GM19239 (cell line): Measurements from ENCODE around the gene NPHS1.

ENCODE experiments used
- DNase-seq: peaks from one replicate; pipeline ENCODE4 v3.0.0; 2011; ENCODE audit warnings: low spot score; ENCODE audit not compliant: insufficient read length
- FAIRE-seq: peaks from 2 replicates; lab custom pipeline; 2011; peaks lifted over from hg19 to GRCh38; lab: Jason Lieb, UNC

The NPHS1 gene

DNA sequence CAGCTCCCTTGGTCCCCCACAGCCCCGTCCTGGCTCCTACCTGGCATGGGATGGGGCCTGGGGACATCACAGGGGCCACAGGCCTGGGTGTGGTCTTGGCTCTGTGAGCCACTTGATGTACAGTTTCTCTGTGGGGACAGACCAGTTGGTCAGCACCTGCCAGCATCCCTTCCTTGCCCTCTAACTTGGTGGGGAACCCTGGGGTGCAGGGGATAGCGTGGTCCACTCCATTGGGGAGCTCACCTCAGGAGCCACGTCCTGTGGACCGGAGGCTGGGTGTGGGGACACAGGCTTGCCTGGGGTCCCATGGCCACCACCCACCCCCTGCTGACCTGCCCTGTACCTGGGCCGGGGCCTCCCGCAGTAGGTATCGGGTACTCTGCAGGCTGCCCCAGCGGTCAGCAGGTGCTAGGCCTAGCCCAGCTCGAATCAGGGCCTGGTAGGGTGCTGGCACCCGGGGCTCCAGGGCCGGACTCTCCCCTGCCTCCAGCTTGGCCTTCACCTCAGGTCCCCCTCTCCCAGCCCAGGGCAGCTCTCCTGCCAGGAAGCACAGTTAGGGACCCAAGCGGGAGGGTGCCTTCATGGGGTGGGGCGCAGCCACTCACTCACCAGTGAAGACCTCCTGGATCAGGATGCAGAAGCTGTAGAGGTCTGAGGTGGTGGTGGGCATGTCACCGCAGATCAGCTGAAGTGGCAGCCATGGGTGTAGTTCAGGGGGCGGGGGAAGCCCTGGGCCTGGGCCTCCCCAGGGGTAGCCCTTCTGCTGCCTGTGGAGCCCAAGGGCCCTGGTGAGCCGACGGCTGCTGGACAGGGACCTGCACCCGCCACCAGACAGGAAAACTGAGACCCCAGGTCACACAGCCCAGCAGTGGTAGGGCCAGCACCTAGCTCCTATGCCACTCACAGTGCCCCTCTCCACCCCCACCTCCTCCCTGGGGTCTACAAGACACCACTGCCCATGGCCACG, 62.0 kb downstream of the NPHS1 start:
- DNase-seq (no peak), FAIRE-seq (no peak)

GRCh38 chr19:35789195-35789977, 62.9 kb downstream of the NPHS1 start:
- FAIRE-seq = no peak

GRCh38 chr19:35788205-35788960, 63.9 kb downstream of the NPHS1 start:
- FAIRE-seq = no peak
- DNase-seq = no peak

More at GRCh38 chr19:35789195-35789977, 62.9 kb downstream of the NPHS1 start:
- no peak for DNase-seq

DNA sequence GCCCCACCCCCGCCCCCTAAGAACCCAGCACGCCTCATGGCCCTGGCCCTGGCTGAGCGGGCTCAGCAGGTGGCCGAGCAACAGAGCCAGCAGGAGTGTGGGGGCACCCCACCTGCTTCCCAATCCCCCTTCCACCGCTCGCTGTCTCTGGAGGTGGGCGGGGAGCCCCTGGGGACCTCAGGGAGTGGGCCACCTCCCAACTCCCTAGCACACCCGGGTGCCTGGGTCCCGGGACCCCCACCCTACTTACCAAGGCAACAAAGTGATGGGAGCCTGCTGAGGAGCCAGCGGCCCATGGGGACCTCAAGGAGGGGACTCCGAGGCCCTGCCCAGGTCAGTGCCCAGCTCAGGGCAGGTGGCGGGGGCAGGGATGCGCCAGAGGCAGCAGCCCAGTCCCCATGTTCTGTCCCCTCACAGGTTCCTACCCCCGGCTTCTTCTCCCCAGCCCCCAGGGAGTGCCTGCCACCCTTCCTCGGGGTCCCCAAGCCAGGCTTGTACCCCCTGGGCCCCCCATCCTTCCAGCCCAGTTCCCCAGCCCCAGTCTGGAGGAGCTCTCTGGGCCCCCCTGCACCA, 65.0 kb downstream of the NPHS1 start:
- FAIRE-seq = no peak
- DNase-seq = no peak

DNA sequence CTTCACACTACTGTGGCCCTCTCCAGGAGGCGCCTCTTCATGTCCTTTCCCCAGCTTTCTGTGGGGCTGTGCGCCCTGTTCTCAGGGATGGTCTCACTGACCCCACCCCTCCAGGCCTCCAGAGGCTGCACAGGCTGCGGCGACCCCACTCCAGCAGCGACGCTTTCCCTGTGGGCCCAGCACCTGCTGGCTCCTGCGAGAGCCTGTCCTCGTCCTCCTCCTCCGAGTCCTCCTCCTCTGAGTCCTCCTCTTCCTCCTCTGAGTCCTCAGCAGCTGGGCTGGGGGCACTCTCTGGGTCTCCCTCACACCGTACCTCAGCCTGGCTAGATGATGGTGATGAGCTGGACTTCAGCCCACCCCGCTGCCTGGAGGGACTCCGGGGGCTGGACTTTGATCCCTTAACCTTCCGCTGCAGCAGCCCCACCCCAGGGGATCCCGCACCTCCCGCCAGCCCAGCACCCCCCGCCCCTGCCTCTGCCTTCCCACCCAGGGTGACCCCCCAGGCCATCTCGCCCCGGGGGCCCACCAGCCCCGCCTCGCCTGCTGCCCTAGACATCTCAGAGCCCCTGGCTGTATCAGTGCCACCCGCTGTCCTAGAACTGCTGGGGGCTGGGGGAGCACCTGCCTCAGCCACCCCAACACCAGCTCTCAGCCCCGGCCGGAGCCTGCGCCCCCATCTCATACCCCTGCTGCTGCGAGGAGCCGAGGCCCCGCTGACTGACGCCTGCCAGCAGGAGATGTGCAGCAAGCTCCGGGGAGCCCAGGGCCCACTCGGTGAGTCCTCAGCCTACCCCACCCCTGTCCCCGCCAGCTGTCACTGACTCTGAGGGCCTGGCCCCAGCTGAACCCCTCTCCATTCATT, 65.8 kb downstream of the NPHS1 start:
- FAIRE-seq = no peak

DNA sequence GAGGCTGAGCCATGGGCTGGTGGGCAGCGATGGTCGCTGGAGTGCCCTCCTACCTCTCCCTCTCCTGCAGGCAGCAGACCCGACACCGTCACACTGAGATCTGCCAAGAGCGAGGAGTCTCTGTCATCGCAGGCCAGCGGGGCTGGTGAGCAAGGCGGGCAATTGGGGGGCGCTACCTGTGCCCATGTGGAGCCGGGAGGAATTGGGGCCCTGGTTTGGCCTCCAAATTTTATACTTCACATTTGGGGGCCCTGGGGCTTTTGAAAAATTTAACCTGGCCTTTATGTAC, 67.0 kb downstream of the NPHS1 start:
- FAIRE-seq (no peak), DNase-seq (no peak)

More for the DNA sequence above, 65.8 kb downstream of the NPHS1 start:
- no peak for DNase-seq

DNA sequence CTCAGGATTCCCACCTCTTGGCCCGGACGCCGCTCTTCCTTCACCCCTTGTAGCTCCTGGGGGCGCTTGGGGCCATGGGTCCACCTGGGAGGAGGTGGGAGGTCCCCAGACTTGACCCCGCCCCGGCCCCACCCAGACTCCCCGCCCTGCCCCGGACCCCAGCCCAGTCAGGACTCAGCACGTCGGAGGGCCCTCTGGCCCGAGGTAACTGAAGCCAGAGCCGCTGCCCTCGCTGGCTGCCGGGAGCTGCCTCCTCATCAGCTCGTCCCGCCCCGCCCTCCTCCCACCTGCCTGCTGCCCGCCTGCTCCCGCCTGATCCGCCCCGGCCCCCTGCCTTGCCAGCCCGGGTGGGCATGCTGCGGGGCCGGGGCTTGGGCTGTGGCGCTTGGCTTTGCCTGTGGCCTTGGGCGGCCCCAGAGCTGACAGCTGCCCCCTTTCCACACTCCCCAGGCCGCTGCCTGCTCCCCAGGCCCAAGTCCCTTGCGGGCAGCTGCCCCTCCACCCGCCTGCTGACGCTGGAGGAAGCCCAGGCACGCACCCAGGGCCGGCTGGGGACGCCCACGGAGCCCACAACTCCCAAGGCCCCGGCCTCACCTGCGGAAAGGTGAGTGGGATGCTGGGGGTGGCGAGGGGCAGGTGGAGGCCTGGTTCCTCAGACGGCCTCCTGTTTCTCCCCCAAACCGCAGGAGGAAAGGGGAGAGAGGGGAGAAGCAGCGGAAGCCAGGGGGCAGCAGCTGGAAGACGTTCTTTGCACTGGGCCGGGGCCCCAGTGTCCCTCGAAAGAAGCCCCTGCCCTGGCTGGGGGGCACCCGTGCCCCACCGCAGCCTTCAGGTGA, 67.6 kb downstream of the NPHS1 start:
- no peak for FAIRE-seq

DNA sequence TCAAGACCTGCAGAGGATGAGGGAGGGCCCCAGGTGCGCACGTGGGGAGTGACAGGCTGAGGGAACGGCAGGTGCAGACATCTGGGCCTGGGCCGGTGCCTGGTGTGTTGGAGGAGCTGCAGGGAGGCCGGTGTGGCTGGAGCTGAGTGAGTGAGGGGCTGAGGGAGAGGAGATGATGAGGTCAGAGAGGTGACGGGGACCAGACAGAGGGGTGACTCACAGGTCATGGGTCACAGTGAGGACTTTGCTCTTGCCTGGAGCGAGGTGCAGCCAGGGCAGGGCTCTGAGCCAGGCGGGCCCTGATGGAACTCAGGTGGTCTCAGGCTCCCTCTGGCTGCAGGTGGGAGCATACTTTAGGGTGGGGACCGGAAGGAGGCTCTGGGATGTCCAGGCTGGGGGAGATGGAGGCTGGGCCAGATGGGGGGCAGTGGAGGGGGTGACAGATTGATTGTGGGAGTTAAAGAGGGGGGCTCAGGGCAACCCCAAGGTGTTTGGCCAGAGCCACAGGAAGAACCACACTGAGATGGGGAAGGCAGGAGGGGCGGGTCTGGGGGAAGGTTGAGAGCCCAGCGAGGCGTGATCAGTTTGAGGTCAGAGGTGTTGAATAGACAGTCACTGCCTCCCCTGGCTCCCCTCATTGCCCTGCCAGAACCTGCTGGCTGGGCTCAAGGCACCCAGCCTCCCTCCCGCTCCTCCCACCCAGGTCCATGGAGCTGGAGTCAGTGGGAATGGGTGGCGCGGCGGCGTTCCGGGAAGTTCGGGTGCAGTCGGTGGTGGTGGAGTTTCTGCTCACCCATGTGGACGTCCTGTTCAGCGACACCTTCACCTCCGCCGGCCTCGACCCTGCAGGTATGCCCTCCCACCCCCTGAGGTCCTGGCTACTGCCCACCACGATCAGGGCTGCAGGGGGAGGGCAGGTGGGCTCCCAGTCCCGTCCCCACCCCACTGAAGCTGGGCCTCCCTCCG, 68.6 kb downstream of the NPHS1 start:
- DNase-seq (no peak), FAIRE-seq (no peak)

More for the DNA sequence above, 67.6 kb downstream of the NPHS1 start:
- no peak for DNase-seq

DNA sequence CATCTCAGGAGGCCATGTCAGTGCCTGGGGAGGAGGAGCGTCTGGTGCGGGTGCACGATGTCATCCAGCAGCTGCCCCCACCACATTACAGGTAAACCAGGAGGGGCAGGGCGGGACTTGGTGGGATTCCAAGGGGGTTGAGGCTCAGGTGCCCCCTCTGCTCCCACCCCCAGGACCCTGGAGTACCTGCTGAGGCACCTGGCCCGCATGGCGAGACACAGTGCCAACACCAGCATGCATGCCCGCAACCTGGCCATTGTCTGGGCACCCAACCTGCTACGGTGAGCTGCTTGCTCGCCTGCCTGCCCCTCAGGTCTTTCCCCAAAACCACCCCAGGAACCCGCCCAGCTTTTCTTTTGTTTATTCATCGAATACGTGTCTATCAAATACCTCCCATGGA, 69.7 kb downstream of the NPHS1 start:
- DNase-seq (no peak), FAIRE-seq (no peak)

DNA sequence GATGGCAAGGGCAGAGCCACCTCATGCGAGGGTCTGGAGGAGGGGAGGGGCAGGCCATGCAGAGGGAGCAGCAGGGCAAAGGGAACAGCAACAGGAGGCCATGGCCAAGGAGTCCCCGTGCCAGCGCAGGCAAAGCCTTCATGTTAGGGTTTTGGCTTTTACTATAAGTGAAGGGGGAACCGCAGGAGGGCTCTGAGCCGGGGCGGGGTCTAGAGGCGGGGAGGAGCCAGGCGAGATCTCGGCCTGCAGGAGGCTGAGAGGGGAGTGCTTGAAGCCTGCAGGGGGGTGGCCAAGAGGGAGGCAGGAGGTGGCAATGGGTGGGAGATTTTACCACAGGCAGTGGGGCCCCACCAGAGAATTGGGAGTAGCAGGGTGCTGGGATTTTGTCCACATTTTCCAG, 70.7 kb downstream of the NPHS1 start:
- DNase-seq = no peak
- no peak for FAIRE-seq

DNA sequence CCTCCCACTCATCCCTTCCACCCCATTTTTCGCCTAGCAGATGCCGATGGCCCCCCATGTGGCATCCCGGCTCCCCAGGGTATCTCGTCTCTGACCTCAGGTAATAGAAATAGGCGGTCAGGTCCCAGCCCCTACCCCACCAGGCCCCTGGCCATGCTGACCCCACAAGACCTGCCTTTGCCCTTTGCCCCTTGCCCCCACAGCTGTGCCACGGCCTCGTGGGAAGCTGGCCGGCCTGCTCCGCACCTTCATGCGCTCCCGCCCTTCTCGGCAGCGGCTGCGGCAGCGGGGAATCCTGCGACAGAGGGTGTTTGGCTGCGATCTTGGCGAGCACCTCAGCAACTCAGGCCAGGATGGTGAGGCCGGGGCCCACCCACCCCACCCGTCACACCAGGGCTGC, 71.6 kb downstream of the NPHS1 start:
- no peak for DNase-seq
- FAIRE-seq = no peak

DNA sequence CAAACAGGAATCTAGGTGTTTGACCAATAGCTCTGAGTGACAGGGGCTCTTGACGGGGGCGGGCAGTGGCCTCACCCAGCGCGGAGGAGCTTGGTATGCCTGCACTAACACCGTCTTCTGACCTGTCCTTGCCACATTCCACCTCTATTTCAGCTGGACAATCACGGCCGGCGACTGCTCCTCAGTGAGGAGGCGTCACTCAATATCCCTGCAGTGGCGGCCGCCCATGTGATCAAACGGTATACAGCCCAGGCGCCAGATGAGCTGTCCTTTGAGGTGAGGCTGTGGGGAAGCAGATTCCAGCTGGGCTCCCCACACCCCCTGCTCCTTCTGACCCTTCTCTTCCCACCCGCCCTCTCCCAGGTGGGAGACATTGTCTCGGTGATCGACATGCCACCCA, 72.2 kb downstream of the NPHS1 start:
- no peak for FAIRE-seq
- no peak for DNase-seq

DNA sequence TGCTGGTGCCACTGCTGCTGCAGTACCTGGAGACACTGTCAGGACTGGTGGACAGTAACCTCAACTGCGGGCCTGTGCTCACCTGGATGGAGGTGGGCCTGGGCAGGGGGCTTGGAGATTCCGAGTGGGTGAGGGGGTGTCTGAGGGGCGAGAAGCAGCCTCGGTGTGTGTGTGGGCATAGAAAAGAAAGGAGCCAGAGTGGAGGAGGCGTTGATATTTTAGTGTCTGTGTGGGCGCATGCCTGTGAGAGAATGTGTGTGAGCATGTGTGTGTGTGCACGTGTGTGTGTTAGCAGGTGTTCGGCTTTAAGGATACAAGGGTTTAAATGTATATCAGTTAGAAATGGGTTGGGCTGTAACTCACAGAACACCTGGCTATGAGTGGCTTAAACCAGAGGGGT, 73.3 kb downstream of the NPHS1 start:
- FAIRE-seq (no peak), DNase-seq (no peak)

DNA sequence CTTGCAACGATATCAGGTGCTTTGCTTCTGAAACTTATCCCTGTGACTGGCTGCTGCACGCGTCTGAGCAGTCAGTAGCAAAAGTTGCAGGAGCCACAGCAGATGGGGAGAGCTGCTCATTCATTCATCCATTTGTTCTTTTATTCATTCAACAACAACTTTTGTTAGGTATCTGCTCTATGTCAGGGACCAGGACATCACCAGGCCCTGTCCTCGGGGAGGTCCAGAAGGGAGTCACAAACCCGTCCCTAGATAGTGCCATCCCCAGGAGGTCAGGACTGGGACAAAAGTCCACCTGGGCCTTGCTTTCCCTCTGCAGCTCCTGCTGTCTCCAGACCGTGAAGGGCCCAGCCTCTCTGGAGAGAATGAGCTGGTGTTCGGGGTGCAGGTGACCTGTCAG, 74.3 kb downstream of the NPHS1 start:
- FAIRE-seq (no peak), DNase-seq (no peak)

DNA sequence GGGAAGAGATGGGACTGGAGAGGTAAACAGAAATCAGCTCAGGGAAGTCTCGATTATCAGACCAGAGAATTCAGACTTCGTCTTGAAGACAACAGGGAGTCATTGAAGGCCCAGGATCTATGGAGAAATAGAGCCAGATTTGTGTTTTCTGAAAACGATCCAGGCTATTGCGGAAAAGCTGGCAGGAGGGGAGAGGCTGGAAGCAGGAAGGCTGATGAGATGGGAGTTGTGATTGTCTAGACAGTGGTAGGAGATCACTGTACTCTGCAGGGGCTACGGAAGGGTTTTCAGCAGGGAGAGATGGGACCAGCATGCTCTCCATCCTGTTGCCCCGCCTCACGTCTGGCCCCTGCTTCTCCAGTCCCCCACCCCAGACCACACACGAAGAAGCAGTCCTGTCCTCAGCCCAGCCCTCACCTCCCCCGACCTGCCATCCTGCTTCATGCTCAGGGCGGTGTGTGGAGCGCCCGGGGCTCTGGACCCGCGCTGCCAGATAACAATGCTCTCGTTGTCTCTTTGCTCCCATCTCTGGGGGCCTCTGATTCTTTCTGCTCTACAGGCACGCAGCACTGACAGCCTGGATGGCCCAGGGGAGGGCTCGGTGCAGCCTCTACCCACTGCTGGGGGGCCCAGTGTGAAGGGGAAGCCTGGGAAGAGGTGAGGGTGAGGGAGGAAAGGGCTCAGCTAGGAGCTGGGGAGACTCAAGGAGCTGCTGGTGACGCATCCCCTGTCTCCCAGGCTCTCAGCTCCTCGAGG, 75.0 kb downstream of the NPHS1 start:
- DNase-seq = no peak
- no peak for FAIRE-seq

DNA sequence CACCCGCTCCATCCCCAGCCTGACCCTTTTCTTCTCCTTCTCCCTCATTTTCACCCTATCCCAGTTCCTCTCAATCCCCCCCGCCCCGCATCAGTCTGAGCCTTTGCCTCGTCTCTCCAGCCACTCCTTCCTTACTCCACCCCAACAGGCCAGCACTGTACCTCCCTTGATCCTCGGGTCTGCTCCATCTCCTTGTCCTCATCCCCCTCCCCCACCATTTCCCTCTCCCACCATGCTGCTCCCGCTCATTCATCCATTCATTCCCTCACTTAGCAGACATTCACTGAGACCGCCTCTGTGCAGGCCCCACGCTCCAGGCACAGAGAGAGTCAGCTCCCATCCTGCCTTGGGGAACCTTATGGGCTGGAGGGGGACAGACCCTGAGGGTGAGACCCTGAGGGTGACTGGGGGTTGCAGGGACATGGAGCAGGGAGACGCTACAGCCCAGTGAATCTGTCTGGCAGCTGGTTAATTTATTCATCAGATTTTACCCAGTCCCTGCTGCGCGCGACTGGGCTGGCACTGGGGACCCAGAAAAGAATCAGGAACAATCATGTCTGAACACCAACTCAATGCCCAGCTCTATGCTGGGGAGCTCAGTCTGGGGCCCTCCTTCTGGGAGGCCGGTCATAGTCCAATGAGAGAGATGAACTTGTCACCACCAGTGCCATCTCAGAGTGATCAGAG, 76.1 kb downstream of the NPHS1 start:
- no peak for FAIRE-seq

More for the DNA sequence above, 76.1 kb downstream of the NPHS1 start:
- no peak for DNase-seq
